Measurements from ENCODE around the gene SOX15.
"Not testable (repeated sequence)": the region's sequence is repeated elsewhere in the genome, so short reads cannot be mapped to it uniquely, and the experiment has no call there.

SOX15 gene

DNA sequence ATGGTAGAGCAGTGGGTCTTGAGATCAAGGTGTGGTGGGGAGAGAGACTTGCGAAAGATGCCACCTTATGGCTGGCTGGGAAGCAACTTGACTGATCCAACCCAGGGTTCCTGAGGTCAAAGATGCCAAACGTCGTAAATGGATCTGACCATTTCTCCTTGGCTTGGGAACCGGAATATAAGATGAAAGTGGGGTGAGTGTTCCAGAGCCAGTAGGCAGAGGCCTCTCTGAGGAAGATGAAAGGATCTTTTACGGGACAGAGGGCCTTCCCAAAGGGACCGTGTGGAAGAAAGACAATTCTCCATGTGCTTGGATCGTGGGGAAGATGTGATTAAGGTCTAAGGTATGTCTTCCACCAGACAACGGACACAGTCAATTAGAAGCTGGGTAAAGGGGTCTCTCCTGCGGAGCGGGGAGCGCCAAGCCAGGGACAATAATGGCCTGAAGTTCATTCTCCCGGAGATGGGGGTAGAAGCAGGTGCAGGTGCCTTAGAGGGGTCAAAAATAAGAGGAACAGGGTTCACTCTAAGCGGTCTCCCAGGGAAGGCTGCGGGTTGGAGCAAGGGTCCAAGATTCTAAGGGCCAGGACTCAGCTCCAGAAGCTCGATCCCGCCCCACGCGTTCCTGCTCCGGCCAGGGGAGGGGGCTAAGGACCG, 24.0 kb upstream of the SOX15 start (continued):
- TF ChIP-seq, protein P1, sequence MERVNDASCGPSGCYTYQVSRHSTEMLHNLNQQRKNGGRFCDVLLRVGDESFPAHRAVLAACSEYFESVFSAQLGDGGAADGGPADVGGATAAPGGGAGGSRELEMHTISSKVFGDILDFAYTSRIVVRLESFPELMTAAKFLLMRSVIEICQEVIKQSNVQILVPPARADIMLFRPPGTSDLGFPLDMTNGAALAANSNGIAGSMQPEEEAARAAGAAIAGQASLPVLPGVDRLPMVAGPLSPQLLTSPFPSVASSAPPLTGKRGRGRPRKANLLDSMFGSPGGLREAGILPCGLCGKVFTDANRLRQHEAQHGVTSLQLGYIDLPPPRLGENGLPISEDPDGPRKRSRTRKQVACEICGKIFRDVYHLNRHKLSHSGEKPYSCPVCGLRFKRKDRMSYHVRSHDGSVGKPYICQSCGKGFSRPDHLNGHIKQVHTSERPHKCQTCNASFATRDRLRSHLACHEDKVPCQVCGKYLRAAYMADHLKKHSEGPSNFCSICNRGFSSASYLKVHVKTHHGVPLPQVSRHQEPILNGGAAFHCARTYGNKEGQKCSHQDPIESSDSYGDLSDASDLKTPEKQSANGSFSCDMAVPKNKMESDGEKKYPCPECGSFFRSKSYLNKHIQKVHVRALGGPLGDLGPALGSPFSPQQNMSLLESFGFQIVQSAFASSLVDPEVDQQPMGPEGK (CRISPR knock-in tag; IDR thresholded peaks at IDR 0.05; ENCODE audit: borderline replicate concordance): no peak

DNA sequence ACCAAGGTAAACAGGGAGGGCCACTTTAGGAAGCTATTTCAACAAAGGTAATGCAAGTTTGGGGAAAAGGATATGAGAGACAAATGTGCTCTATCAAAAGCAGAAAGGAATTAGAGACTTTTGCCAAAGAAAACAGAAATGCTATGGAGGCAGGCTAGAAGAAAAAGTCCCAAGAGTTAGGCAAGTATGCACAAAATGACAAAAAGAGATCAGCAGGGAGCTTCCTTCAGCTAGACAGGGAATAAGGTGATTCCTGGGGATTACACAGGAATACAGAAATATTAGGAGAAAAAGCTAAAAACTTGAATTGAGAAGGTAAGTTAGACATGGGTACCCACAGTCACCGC, 22.4 kb upstream of the SOX15 start:
- no peak for TF ChIP-seq ESRRG (CRISPR knock-in tag; IDR thresholded peaks at IDR 0.05)
- ATAC-seq: no peak

DNA sequence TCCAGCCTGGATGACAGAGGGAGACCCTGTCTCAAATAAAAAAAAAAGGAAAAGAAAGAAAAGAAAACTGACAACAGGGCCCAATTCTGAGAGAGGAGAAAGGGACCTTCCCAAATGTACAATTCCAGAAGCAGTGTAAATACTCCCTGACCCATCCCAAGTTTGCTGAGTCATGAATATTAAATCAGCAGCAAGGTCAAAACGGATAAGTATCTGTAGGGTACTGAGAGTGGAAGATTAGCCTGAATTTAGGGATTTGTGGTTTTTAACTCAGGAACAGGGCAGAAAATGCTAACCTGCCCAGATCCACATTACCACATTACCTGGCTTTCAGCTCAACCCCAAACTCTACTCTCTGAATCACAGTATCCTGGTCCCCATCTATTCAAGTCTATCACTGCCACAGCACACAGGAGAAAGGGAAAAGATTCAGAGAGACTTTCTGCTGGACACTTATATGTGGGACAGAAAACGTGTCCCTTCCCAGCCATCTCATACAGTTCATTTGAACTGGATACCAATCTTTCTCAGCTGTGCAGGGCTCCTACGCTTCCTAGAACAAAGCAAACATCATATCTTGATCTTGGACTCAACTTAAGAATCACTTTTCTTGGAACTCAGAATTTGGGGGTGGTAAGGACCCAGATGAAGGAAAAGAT, 21.9 kb upstream of the SOX15 start:
- TF ChIP-seq, protein P1 (CRISPR knock-in tag; IDR thresholded peaks at IDR 0.05; ENCODE audit: borderline replicate concordance): no peak
- TF ChIP-seq, protein P2, sequence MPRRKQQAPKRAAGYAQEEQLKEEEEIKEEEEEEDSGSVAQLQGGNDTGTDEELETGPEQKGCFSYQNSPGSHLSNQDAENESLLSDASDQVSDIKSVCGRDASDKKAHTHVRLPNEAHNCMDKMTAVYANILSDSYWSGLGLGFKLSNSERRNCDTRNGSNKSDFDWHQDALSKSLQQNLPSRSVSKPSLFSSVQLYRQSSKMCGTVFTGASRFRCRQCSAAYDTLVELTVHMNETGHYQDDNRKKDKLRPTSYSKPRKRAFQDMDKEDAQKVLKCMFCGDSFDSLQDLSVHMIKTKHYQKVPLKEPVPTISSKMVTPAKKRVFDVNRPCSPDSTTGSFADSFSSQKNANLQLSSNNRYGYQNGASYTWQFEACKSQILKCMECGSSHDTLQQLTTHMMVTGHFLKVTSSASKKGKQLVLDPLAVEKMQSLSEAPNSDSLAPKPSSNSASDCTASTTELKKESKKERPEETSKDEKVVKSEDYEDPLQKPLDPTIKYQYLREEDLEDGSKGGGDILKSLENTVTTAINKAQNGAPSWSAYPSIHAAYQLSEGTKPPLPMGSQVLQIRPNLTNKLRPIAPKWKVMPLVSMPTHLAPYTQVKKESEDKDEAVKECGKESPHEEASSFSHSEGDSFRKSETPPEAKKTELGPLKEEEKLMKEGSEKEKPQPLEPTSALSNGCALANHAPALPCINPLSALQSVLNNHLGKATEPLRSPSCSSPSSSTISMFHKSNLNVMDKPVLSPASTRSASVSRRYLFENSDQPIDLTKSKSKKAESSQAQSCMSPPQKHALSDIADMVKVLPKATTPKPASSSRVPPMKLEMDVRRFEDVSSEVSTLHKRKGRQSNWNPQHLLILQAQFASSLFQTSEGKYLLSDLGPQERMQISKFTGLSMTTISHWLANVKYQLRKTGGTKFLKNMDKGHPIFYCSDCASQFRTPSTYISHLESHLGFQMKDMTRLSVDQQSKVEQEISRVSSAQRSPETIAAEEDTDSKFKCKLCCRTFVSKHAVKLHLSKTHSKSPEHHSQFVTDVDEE (CRISPR knock-in tag; IDR thresholded peaks at IDR 0.05): no peak
- TF ChIP-seq ESRRG (CRISPR knock-in tag; IDR thresholded peaks at IDR 0.05): no peak
- no peak for TF ChIP-seq ZFP3 (CRISPR knock-in tag; IDR thresholded peaks at IDR 0.05)
- no peak for ATAC-seq

DNA sequence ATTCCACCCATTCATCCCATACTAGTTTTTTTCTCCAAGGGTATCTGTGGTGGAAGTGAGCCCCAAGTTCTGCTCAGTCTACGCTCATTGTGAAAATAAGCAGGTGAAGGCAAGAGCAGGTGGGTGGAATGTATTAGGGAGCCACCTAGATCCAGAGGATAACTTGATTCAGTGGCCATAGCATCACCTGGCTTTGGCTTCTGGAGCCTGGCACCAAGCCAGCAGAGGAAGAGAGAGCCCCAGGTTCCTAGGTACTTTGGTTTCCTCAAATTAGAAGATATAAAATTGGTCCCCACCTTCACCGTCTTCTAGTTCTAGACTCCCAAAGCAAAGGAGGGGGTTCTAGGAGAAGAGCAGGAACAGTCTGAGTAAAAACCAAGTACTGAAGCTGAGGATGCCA, 20.7 kb upstream of the SOX15 start:
- no peak for TF ChIP-seq ZFP3 (CRISPR knock-in tag; IDR thresholded peaks at IDR 0.05)
- TF ChIP-seq RARB (CRISPR knock-in tag; IDR thresholded peaks at IDR 0.05): no peak
- TF ChIP-seq BACH2 (CRISPR knock-in tag; IDR thresholded peaks at IDR 0.05; ENCODE audit: borderline replicate concordance): no peak
- TF ChIP-seq TOX (CRISPR knock-in tag; IDR thresholded peaks at IDR 0.05; ENCODE audit: borderline replicate concordance): no peak
- TF ChIP-seq GLIS3 (CRISPR knock-in tag; IDR thresholded peaks at IDR 0.05): no peak
- ATAC-seq: no peak

DNA sequence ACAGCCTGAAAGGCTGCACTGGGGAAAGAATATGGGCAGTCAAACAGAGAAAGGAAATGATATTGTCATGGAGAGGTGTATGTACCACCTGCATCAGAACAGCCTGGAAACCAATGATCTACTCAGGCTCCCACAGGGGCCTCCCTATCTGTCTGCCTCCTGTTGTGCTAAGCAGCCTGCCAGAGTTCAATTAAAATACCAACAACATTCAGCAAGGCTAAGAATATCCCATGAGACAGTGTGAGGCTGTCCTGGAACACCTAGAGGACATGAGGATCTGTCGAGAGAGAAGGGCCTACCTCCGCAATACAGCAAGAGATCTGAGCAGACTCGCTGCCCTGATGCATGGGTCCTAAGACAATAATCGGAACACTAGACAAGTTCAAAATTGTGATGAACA, 16.4 kb upstream of the SOX15 start:
- ATAC-seq: no peak
- no peak for TF ChIP-seq ZFP3 (CRISPR knock-in tag; IDR thresholded peaks at IDR 0.05)

DNA sequence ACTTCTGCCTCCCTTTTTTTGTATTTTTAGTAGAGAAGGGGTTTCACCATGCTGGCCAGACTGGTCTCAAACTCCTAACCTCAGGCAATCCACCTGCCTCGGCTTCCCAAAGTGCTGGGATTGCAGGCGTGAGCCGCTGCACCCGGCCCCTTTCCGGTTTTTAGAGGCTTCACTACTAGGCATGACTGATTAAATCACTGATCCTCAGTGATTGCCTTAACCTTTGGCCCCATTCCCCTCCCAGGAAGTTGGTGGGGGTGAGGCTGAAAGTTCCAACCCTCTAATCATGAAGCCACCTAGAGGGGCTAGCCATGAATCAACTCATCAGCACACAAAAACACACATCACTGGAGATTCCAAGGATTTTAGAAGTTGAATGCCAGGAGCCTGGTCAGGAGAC, 7.7 kb upstream of the SOX15 start:
- ATAC-seq: not testable (repeated sequence)

DNA sequence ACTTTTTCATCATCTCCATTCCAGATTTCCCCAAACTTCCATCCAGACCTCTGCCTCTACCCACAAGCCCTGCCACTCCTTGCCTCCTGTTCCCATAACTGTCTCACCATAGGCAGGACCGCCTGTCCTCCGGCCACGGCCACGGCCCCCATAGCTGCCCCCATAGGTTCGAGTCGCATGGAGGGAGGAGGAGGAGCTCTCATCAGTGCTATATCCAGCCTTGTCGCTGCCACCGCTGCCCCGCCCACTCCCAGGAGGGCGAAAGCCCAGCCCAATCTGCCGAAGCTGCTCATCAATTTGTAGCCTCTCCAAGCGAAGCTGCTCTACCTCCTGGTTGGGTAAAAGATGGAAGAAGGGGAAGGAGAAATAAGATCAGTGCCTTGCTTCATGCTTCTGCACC, 3.4 kb upstream of the SOX15 start:
- no peak for ATAC-seq
- TF ChIP-seq SNAI2 (CRISPR knock-in tag; IDR thresholded peaks at IDR 0.05) (no peak), ZFP3 (CRISPR knock-in tag; IDR thresholded peaks at IDR 0.05) (no peak), BACH2 (CRISPR knock-in tag; IDR thresholded peaks at IDR 0.05; ENCODE audit: borderline replicate concordance) (no peak), ZNF70 (CRISPR knock-in tag; IDR thresholded peaks at IDR 0.05) (no peak), PPARA (CRISPR knock-in tag; IDR thresholded peaks at IDR 0.05; ENCODE audit: borderline replicate concordance) (no peak), ARNTL (CRISPR knock-in tag; IDR thresholded peaks at IDR 0.05; ENCODE audit: borderline replicate concordance, low read depth) (no peak), GLIS3 (CRISPR knock-in tag; IDR thresholded peaks at IDR 0.05) (no peak), CSDC2 (CRISPR knock-in tag; IDR thresholded peaks at IDR 0.05) (no peak), TOX (CRISPR knock-in tag; IDR thresholded peaks at IDR 0.05; ENCODE audit: borderline replicate concordance) (no peak)
- TF ChIP-seq, protein P1 (CRISPR knock-in tag; IDR thresholded peaks at IDR 0.05; ENCODE audit: borderline replicate concordance): no peak
- TF ChIP-seq, protein P3, sequence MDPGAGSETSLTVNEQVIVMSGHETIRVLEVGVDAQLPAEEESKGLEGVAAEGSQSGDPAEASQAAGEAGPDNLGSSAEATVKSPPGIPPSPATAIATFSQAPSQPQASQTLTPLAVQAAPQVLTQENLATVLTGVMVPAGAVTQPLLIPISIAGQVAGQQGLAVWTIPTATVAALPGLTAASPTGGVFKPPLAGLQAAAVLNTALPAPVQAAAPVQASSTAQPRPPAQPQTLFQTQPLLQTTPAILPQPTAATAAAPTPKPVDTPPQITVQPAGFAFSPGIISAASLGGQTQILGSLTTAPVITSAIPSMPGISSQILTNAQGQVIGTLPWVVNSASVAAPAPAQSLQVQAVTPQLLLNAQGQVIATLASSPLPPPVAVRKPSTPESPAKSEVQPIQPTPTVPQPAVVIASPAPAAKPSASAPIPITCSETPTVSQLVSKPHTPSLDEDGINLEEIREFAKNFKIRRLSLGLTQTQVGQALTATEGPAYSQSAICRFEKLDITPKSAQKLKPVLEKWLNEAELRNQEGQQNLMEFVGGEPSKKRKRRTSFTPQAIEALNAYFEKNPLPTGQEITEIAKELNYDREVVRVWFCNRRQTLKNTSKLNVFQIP (CRISPR knock-in tag; IDR thresholded peaks at IDR 0.05; ENCODE audit: borderline replicate concordance, low read depth): no peak
- TF ChIP-seq, protein P4, sequence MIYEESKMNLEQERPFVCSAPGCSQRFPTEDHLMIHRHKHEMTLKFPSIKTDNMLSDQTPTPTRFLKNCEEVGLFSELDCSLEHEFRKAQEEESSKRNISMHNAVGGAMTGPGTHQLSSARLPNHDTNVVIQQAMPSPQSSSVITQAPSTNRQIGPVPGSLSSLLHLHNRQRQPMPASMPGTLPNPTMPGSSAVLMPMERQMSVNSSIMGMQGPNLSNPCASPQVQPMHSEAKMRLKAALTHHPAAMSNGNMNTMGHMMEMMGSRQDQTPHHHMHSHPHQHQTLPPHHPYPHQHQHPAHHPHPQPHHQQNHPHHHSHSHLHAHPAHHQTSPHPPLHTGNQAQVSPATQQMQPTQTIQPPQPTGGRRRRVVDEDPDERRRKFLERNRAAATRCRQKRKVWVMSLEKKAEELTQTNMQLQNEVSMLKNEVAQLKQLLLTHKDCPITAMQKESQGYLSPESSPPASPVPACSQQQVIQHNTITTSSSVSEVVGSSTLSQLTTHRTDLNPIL (CRISPR knock-in tag; IDR thresholded peaks at IDR 0.05; ENCODE audit: low read depth): no peak
